Erythroblast (primary cell): Measurements from ENCODE around the gene STX4.

ENCODE experiments used
- GATA1 ChIP-seq: IDR thresholded peaks from 2 replicates; pipeline ENCODE4 v1.6.1; 2011; ENCODE audit warnings: low read depth, mild to moderate bottlenecking, control low read depth, low read length, moderate library complexity
- POLR2A ChIP-seq: IDR thresholded peaks from 2 replicates; pipeline ENCODE4 v1.6.1; 2011; ENCODE audit warnings: mild to moderate bottlenecking, low read length

- no peak for TF ChIP-seq POLR2A
- no peak for TF ChIP-seq GATA1
These were observed 25.7 kb upstream of the STX4 start for GRCh38 chr16:31007684-31008083.
